KOPT-K1 (cell line): Measurements from ENCODE around the gene PLCD4.
A peak's percentile ranks its signal among the peaks of the same experiment; 100 is the strongest.

Experiments
- H3K27ac ChIP-seq: fragments of 200-600 bp; sonication (generic); 2 replicates; pipeline ENCODE4 v1.5.1; 2016; ENCODE audit warnings: antibody characterized with exemption, mild to moderate bottlenecking, low read depth, low read length; ENCODE audit not compliant: poor library complexity, severe bottlenecking
- H3K36me3 ChIP-seq: fragments of 200-600 bp; sonication (generic); 2 replicates; pipeline ENCODE4 v1.5.1; 2017; ENCODE audit warnings: antibody characterized with exemption, mild to moderate bottlenecking, low read length, moderate library complexity; ENCODE audit not compliant: insufficient read depth
- H3K9me3 ChIP-seq: fragments of 200-600 bp; sonication (generic); 2 replicates; pipeline ENCODE4 v1.5.1; 2017; ENCODE audit warnings: antibody characterized with exemption, low read length, mild to moderate bottlenecking; ENCODE audit not compliant: insufficient read depth, poor library complexity, severe bottlenecking

Gene PLCD4

GRCh38 chr2:218642786-218643185 is 35.1 kb downstream of the PLCD4 start:
- Histone ChIP-seq H3K27ac (no peak overlapping the region), H3K9me3 (no peaks in the 10 kb centered on the region), H3K36me3 (peaks cover 98% of the 10 kb centered on the region)

DNA sequence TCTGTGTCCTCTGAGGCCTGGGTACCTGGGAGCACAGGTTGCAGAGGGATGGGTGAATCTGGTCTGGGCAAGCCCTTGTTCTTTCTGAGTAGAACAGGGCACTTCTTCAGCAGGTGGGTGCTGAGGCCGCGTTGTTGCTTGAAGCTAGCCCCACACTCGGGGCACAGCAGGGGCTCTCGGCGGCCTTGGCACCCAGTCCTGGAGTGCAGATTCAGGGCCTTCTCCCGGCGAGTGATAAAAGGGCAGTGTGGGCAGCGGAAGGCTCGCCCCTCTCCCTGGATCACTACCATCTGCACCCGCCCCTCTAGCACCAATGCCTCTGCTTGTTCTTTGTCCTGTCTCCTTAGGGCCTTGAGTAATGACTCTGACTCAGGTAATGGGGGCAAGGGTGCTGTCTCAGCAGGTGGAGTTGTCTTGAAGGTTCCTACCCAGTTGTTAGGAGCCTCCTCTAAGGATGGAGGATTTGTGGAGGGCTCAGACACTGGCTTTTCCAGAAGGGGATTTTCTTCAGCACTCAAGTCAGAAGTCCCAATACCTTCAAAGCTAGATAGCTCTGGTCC is 36.1 kb downstream of the PLCD4 start:
- H3K27ac ChIP-seq, result no peak overlapping the region
- no peaks in the 10 kb centered on the region for H3K9me3 ChIP-seq
- H3K36me3 ChIP-seq, result peaks cover 98% of the 10 kb centered on the region

DNA sequence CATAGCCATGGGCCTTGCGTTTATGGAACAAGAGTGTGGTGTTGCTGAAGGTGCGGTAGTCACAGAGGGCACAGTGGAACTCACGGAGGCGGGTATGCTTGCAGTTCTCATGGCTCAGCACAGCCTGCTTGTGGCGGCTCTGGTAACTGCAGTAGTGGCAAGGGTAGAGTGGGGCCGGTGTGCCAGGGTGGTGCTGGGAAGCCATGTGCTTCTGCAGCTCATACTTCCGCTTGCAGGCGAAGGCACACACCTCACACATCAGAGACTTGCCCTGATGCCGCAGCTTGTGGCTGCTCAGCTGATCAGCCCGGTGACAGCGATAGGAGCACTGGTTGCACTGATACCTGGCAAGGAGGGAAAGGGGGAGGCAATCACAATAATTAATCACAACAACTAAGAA is 37.0 kb downstream of the PLCD4 start:
- H3K36me3 ChIP-seq, result peaks cover 98% of the 10 kb centered on the region
- H3K27ac ChIP-seq, result no peak overlapping the region
- no peaks in the 10 kb centered on the region for H3K9me3 ChIP-seq

DNA sequence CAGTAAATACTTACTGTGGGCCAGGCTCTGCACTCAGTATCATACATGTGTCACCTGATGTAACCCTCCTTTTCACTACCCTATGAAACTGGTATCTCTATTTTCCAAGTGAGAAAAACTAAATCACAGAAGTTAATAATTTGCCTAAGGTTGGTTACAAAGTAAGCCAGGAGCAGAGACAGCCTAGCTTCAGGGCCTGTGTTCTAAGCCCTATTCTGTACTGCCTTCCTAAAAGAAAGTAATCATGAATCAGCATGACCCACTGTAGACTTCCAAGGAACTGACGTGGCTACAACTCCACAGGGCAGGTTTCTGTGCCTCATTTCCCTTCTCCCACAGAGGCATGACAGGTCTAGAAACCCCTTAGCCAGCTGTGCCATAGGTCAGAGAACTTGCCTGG is 37.4 kb downstream of the PLCD4 start:
- Histone ChIP-seq H3K27ac (no peak overlapping the region), H3K36me3 (peaks cover 98% of the 10 kb centered on the region)

DNA sequence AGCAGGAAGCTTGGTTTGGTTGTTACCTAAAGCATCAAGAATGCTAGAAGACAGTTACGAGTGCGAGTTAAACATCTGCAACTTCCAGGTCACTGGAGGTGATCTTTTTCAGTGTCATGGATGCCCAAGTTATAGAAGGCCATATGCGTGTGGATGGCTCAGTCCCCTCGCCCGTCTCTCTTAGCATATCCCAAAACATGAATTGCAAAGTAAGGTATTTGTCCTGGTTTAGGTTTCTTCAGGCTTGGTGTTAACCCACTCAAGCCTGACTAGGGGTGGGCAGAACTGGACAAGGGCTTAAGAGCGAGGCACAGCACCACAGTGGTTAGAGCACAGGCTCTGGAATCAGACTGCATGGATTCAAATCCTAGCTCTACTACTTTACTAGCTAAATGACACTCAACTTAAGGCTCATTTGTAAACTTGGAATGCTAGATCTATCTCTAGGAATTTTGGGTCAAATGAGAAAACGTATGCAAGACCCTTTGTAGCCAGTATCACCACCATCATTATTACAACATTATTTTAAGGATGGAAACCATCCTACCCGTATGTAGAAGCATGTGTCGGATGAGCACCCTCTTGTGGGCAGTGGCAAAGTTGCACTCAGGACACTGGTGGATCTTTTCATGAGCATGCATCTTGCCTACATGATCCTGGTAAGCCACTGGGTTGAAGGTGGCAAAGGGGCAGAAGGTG is 40.5 kb downstream of the PLCD4 start:
- peaks cover 99% of the 10 kb centered on the region for H3K36me3 ChIP-seq
- H3K9me3 ChIP-seq, result no peaks in the 10 kb centered on the region
- H3K27ac ChIP-seq, result no peak overlapping the region

More for the DNA sequence above, 37.4 kb downstream of the PLCD4 start:
- no peaks in the 10 kb centered on the region for H3K9me3 ChIP-seq

GRCh38 chr2:218648787-218649100 is 41.0 kb downstream of the PLCD4 start:
- Histone ChIP-seq H3K36me3 (peaks cover 99% of the 10 kb centered on the region), H3K9me3 (no peaks in the 10 kb centered on the region), H3K27ac (no peak overlapping the region)

DNA sequence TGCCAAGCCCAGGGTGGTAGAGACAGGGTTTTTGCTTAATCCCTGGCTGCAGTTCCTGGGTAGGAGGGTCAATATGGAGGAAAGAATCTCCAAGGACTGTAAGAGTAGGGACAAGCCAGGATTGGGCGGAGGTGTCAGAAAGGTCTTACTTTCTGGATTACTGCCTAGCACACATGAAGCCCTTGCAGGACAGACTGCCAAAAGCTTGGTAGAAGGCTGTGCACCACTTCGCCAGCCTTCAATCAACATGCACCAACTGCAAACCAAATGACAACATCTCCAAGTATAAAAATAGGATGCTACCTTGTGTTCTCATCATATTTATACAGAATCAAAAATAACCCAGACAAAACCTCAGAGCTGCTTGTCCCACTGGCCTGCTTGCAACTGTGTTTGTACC is 48.1 kb downstream of the PLCD4 start:
- Histone ChIP-seq H3K9me3 (no peaks in the 10 kb centered on the region), H3K27ac (no peak overlapping the region), H3K36me3 (peaks cover 72% of the 10 kb centered on the region)

GRCh38 chr2:218658671-218659257 is 51.1 kb downstream of the PLCD4 start:
- Histone ChIP-seq H3K36me3 (peaks cover 70% of the 10 kb centered on the region), H3K9me3 (no peaks in the 10 kb centered on the region), H3K27ac (peak overlapping the region; percentile 79)

DNA sequence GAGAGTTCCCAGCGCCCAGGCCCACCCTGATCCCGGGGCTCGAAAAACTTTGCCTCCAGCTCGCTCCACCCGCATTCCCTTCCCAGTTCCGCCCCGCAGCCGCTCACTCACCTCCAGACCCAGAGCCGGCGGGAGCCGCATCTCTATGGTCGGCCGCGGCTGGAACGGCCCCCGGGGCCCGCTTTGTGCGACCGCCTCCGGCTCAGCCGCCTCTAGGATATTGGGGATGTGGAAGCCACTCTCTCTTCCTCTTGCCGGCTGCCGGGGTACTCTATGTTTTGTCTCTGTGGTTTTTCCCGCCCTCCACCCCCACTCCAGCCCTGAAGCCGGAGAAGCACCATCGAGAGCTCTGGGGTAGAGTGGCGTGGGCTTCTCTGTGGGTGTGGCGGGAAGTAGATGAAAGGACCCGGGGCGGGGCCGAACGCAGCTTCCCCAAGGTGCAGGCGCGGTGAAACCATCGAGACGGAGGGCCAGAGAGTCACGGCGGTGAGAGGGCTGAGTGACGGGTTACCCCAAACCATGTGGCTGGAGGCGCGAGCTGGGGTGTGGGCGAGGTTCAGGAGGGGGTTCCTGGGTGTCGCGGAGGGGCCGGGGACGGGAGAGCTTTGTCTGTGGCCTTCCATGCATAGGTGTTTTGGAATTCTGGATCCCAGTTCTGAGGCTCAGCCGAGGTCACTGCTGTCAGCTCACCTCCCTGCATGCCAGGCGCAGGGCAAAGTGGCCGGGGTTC is 51.7 kb downstream of the PLCD4 start, which contains the start of the genes BCS1L and ZNF142:
BCS1L (plus strand) TSS at position 426 of the 730 bp plus-strand sequence. CDS start 1,305 bp downstream, outside the sequence.
ZNF142 (minus strand) TSS at position 366 of the 730 bp plus-strand sequence. CDS start 3,194 bp downstream, outside the sequence.
- H3K36me3 ChIP-seq, result peaks cover 70% of the 10 kb centered on the region
- peak within 1 kb of the TSS; percentile 79 for H3K27ac ChIP-seq
- no peaks in the 10 kb centered on the region for H3K9me3 ChIP-seq

DNA sequence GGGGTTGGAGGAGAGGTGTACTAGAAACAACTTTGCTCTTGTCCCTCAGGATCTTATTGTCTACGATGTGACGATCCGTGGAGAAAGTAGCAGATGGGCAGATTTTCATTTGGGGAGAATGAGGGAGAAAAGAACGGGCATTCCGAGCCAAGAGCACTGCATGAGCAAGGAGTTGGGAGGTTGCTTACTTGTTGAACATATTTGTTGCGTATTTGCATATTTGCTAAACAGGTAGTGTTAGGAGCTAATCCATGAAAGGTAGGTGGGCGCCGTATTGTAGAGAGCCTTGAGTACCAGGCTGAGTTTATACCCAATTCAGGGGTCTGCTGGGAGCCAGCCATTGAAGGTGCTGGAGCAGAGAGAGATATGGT is 52.3 kb downstream of the PLCD4 start:
- Histone ChIP-seq H3K27ac (peak overlapping the region; percentile 79), H3K36me3 (peaks cover 70% of the 10 kb centered on the region)

DNA sequence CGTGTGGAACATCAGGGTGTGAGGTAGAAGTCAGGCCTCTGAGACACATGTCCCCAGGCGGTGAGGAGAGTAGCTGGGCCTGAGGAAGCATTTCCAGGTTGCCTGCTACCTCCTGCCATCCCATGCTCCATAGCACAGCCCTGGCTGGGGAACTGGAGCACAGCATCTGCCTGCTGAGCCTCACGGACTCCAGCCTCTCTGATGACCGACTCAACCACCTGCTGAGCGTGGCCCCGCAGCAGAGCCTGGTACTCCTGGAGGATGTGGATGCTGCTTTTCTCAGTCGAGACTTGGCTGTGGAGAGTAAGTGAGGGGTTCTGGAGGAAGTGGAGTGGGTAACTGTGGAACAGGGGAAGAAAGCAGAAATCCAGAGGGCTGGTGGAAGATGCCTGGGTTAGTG is 54.7 kb downstream of the PLCD4 start:
- H3K36me3 ChIP-seq, result peaks cover 68% of the 10 kb centered on the region
- H3K9me3 ChIP-seq, result no peaks in the 10 kb centered on the region
- no peak overlapping the region for H3K27ac ChIP-seq

More for the DNA sequence above, 52.3 kb downstream of the PLCD4 start:
- H3K9me3 ChIP-seq, result no peaks in the 10 kb centered on the region

GRCh38 chr2:218662827-218663226 is 55.1 kb downstream of the PLCD4 start:
- Histone ChIP-seq H3K27ac (no peak overlapping the region), H3K36me3 (peaks cover 68% of the 10 kb centered on the region), H3K9me3 (no peaks in the 10 kb centered on the region)

DNA sequence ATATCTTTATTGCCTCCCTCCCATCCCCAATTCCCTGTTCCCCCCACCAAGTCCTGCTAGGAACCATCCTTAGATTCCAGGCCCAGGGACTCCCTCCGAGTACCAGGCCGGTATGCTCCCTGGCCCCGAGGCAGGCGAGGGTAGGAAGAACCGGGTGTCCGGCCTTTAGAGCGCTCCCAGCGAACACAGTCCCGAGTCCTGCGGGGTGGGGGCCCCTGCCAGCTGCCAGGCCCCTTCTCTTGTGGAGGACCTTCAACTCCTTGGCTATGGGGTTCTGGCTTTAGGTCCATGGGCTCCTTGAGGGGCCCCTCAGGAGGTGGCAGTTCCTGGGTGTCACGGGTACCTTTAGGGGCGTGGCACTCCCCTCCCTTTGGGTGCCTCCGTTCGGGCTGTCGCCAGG is 56.2 kb downstream of the PLCD4 start:
- Histone ChIP-seq H3K9me3 (no peaks in the 10 kb centered on the region), H3K27ac (no peak overlapping the region), H3K36me3 (peaks cover 76% of the 10 kb centered on the region)

GRCh38 chr2:218664653-218665052 is 57.0 kb downstream of the PLCD4 start:
- H3K36me3 ChIP-seq, result peaks cover 77% of the 10 kb centered on the region
- H3K27ac ChIP-seq, result no peak overlapping the region
- H3K9me3 ChIP-seq, result no peaks in the 10 kb centered on the region

GRCh38 chr2:218671097-218671653 is 63.5 kb downstream of the PLCD4 start:
- Histone ChIP-seq H3K9me3 (no peaks in the 10 kb centered on the region), H3K27ac (peak overlapping the region; percentile 67), H3K36me3 (peaks cover 26% of the 10 kb centered on the region)
